Glutamatergic neuron (in vitro differentiated cells): ENCODE data around the gene PRR35. TPM values are rescaled to one million over a fixed set of nuclear protein-coding genes. Genes with fewer than 3 reads are reported as not detected.
A peak's percentile ranks its signal among the peaks of the same experiment; 100 is the strongest.

Experiments used
- DNase-seq: peaks from one replicate; pipeline ENCODE4 v3.0.0; 2022
- H3K27ac Mint-ChIP-seq: one replicate; pipeline ENCODE4 v1.8.0; 2020; ENCODE audit warnings: mild to moderate bottlenecking, mixed read lengths, inconsistent platforms; ENCODE audit not compliant: unreplicated experiment
- H3K27me3 Mint-ChIP-seq: one replicate; pipeline ENCODE4 v1.8.0; 2020; ENCODE audit warnings: mild to moderate bottlenecking, moderate library complexity, mixed read lengths, inconsistent platforms; ENCODE audit not compliant: unreplicated experiment
- H3K36me3 Mint-ChIP-seq: one replicate; pipeline ENCODE4 v1.8.0; 2020; ENCODE audit warnings: mild to moderate bottlenecking, mixed read lengths, inconsistent platforms; ENCODE audit not compliant: unreplicated experiment
- H3K4me1 Mint-ChIP-seq: one replicate; pipeline ENCODE4 v1.8.0; 2020; ENCODE audit warnings: mild to moderate bottlenecking, low read depth, mixed read lengths, inconsistent platforms; ENCODE audit not compliant: unreplicated experiment
- H3K4me3 Mint-ChIP-seq: one replicate; pipeline ENCODE4 v1.8.0; 2020; ENCODE audit warnings: mild to moderate bottlenecking, mixed read lengths, inconsistent platforms; ENCODE audit not compliant: unreplicated experiment
- H3K9me3 Mint-ChIP-seq: one replicate; pipeline ENCODE4 v1.8.0; 2020; ENCODE audit warnings: mild to moderate bottlenecking, moderate library complexity, mixed read lengths, inconsistent platforms; ENCODE audit not compliant: unreplicated experiment
- long read RNA-seq: library from polyadenylated mRNA; unstranded; transcript quantifications from one replicate; pipeline ENCODE4 v2.0.0, GENCODE V29; 2020; ENCODE audit not compliant: unreplicated experiment
- total RNA-seq: library from RNA; stranded (reverse); fragmentation: NEBNext Ultra II Directional; extraction: Animal tissue kit (Norgen Biotek cat#: 25700); gene quantifications from one replicate; pipeline ENCODE4 v1.2.1, GENCODE V29; 2021; ENCODE audit not compliant: unreplicated experiment
- TF ChIP-seq, protein P1 (sequence below): fragments of 200-600 bp; sonication (generic); IDR thresholded peaks from one replicate; pipeline ENCODE4 v1.5.0; 2021; ENCODE audit not compliant: partially characterized antibody, unreplicated experiment

Gene PRR35
- not detected for total RNA-seq
- long read RNA-seq, result 0 reads

DNA sequence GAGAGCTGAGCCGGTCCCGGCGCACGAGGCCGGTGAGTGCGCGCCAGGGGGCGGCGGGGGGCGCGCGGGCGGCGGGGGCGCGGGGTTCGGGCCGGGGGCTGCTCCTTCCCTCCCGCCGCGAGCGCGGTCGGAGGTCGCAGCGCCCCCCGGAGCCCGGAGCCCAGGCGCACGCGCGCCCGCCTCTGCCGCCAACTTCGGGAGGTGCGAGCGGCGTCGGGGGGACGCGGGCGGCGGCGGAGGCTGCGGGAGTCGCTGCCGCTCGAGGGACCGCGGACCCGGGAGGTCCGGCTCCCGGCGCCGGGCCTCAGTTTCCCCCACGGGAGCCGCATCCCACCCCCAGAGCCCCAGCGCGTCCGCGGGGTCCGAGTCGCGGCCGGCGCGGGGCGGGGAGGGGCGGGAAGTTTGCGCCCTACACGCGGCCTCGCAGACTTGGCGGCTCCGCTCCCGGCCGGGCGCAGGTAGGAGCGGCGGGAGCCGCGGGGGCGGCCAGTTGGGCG, at the start of gene PRR35:
PRR35 (plus strand) TSS at position 191 of the 497 bp plus-strand sequence. CDS start 2,901 bp downstream, outside the sequence.
- peaks cover 6% of the 10 kb centered on the region for H3K27me3 Mint-ChIP-seq
- no peak for DNase-seq
- peaks cover 6% of the 10 kb centered on the region for H3K9me3 Mint-ChIP-seq
- TF ChIP-seq, protein P1, sequence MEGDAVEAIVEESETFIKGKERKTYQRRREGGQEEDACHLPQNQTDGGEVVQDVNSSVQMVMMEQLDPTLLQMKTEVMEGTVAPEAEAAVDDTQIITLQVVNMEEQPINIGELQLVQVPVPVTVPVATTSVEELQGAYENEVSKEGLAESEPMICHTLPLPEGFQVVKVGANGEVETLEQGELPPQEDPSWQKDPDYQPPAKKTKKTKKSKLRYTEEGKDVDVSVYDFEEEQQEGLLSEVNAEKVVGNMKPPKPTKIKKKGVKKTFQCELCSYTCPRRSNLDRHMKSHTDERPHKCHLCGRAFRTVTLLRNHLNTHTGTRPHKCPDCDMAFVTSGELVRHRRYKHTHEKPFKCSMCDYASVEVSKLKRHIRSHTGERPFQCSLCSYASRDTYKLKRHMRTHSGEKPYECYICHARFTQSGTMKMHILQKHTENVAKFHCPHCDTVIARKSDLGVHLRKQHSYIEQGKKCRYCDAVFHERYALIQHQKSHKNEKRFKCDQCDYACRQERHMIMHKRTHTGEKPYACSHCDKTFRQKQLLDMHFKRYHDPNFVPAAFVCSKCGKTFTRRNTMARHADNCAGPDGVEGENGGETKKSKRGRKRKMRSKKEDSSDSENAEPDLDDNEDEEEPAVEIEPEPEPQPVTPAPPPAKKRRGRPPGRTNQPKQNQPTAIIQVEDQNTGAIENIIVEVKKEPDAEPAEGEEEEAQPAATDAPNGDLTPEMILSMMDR, result no peak
- no peak within 1 kb of the TSS for H3K4me3 Mint-ChIP-seq
- no peak within 1 kb of the TSS for H3K27ac Mint-ChIP-seq
- no peaks in the 10 kb centered on the region for H3K36me3 Mint-ChIP-seq
- peaks cover 6% of the 10 kb centered on the region for H3K4me1 Mint-ChIP-seq

DNA sequence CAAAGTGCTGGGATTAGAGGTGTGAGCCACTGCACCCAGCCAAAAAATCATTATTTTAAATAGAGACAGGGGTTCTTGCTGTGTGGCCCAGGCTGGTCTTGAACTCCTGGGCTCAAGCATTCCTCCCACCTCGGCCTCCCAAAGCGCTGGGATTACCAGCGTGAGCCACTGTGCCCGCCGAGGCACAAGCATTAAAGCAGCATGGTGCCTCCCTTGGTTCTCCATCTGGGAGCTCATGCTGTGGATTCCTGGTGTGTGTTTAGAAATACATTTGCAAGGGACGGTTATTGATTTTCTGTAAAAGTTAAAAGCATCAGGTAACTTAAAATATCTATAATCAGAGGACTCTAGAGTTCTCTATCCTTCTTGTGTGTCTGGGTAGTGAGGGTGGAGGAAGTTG, 47.4 kb upstream of the PRR35 start:
- Mint-ChIP-seq H3K4me3 (peak overlapping the region; percentile 25), H3K9me3 (peaks cover 13% of the 10 kb centered on the region), H3K27me3 (peaks cover 7% of the 10 kb centered on the region), H3K36me3 (peaks cover 4% of the 10 kb centered on the region), H3K27ac (peak overlapping the region; percentile 22), H3K4me1 (peaks cover 29% of the 10 kb centered on the region)
- TF ChIP-seq, protein P1, result no peak
- DNase-seq, result no peak

DNA sequence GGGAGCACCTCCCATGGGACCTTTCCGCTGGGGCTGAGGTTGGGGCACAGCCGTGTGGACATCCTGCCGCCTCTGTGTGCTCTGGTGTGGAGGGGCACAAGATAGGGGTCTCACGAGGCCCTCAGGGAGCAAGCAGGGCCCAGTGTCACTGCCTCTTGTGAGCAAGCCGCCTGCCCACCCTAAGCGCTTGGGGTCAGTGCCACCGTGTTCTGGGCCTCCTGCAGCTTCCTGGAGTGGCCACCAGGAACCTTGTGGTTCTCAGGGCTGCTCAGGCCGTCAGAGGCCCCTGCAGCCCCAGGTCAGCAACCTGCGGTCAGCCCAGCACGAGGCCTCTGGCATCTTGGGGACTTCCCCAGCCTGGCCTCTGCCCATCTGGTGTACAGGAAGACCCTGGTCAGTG, 46.2 kb upstream of the PRR35 start:
- Mint-ChIP-seq H3K27ac (no peak overlapping the region), H3K9me3 (peaks cover 6% of the 10 kb centered on the region), H3K4me3 (no peak overlapping the region), H3K36me3 (peaks cover 4% of the 10 kb centered on the region), H3K4me1 (peaks cover 21% of the 10 kb centered on the region), H3K27me3 (peaks cover 3% of the 10 kb centered on the region)
- DNase-seq, result no peak
- TF ChIP-seq, protein P1, result no peak

DNA sequence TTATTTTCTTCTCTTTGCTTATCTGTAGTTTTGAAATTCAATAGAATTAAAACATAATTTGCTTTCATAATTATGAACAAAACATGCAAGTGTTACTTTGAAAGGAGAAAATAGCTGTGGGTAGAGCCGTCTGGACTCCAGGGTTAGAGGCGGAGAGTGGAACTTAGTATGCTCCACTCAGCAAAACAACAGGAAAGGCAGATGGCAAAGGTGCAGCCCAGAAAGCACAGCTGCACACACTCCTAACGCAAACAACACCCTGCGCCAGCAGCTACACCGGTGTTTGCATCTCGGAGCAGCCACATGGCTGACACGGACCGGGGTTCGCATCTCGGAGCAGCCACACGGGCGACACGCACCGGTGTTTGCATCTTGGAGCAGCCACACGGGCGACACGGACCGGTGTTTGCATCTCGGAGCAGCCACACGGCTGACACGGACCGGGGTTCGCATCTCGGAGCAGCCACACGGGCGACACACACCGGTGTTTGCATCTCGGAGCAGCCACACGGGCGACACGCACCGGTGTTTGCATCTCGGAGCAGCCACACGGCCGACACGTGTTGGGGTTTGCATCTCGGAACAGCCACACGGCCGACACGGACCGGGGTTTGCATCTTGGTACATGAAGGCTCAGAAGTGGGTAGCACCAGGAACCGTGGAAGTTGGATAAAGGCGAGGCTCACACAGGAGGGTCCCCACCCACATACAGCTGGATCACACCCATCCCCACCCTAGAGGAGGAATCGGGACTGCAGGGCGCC, 44.8 kb upstream of the PRR35 start:
- TF ChIP-seq, protein P1, result no peak
- no peak for DNase-seq
- Mint-ChIP-seq H3K9me3 (peaks cover 2% of the 10 kb centered on the region), H3K36me3 (no peaks in the 10 kb centered on the region), H3K4me3 (no peak overlapping the region), H3K27me3 (peaks cover 3% of the 10 kb centered on the region), H3K27ac (no peak overlapping the region), H3K4me1 (peaks cover 17% of the 10 kb centered on the region)

DNA sequence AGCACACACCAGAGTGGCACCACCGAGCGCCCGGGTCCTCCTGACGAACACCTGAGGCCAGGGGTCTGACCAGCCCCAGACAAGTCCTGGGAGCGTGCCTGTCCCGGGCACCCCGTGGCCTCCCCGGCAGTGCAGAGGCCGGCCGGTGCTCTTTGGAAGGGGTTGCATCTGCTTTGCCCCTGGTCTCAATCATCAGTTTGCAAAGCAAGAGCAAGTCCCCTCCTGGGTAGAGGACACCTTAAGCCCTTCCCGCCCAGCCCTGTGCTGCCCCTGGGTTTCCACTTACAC, 44.3 kb upstream of the PRR35 start:
- H3K4me3 Mint-ChIP-seq, result no peak overlapping the region
- no peak for DNase-seq
- TF ChIP-seq, protein P1, result no peak
- H3K27ac Mint-ChIP-seq, result no peak overlapping the region
- H3K36me3 Mint-ChIP-seq, result no peaks in the 10 kb centered on the region
- no peaks in the 10 kb centered on the region for H3K9me3 Mint-ChIP-seq
- peaks cover 3% of the 10 kb centered on the region for H3K27me3 Mint-ChIP-seq
- H3K4me1 Mint-ChIP-seq, result peaks cover 17% of the 10 kb centered on the region
